HepG2 (cell line): Measurements from ENCODE around the gene PDZD4. TPM values are rescaled to one million over a fixed set of nuclear protein-coding genes. Genes with fewer than 3 reads are reported as not detected.
"Not testable (repeated sequence)": the region's sequence is repeated elsewhere in the genome, so short reads cannot be mapped to it uniquely, and the experiment has no call there.

Experiments
- ATAC-seq: fragments of 200-7000 bp; cut with Tn5 transposase; 3 replicates; pipeline ENCODE4 v1.9.1; 2020; ENCODE audit warnings: mild to moderate bottlenecking, moderate library complexity
- BruUV-seq: library from RNA; stranded (reverse); fragments of 400-500 nt; replicated peaks from 2 replicates; lab custom pipeline; 2021; lab: Mats Ljungman, UMichigan
- CTCF ChIA-PET: fragments of 300-600 bp; formaldehyde crosslinking; extraction: SDS; loops from one replicate; lab custom pipeline; 2021; ENCODE audit warnings: low total read pairs, inconsistent platforms, low intra/inter-chr PET ratio; lab: Yijun Ruan, JAX
- POLR2A ChIA-PET: fragments of 350-600 bp; sonication (Branson Sonifier 250); formaldehyde crosslinking; loops from one replicate; lab custom pipeline; 2020; ENCODE audit warnings: antibody characterized with exemption, inconsistent platforms; lab: Yijun Ruan, JAX
- DNase-seq: peaks from one replicate; pipeline ENCODE4 v3.0.0-alpha.2; 2015; ENCODE audit warnings: low spot score
- FAIRE-seq: peaks from 3 replicates; lab custom pipeline; 2011; peaks lifted over from hg19 to GRCh38; lab: Jason Lieb, UNC
- H2AFZ ChIP-seq: one replicate; pipeline ENCODE4 v1.6.1; 2011; ENCODE audit warnings: low read length, inconsistent platforms
- H3K27ac ChIP-seq: fragments of 300-600 bp; 3 replicates; pipeline ENCODE4 v1.8.0; 2011; ENCODE audit warnings: mixed run types, mild to moderate bottlenecking, mixed read lengths, low read length, inconsistent platforms; ENCODE audit not compliant: insufficient read depth; ENCODE audit errors: extremely low read length
- H3K27me3 ChIP-seq, 2 experiments: fragments of 200-600 bp in 1 of 2; 2 replicates in 1 of 2; 3 replicates in 1 of 2; pipeline versions ENCODE4 v1.6.0 to v1.8.0; 2011; ENCODE audit warnings: low read length in 2 of 2, mild to moderate bottlenecking in 2 of 2, moderate library complexity in 2 of 2, inconsistent platforms in 1 of 2; ENCODE audit not compliant: insufficient read depth in 2 of 2, control insufficient read depth in 1 of 2
- H3K36me3 ChIP-seq, 2 experiments: fragments of 200-600 bp in 1 of 2; replicated peaks in 1 of 2; 2 replicates in 1 of 2; 3 replicates in 1 of 2; pipeline versions ENCODE4 v1.5.1 to v1.8.0; 2011; ENCODE audit warnings: low read length in 2 of 2, inconsistent platforms in 1 of 2; ENCODE audit not compliant: insufficient read depth in 2 of 2, control insufficient read depth in 1 of 2
- H3K4me1 ChIP-seq: 2 replicates; pipeline ENCODE4 v1.5.1; 2012; ENCODE audit warnings: low read length, inconsistent platforms; ENCODE audit not compliant: insufficient read depth
- H3K4me2 ChIP-seq: 2 replicates; pipeline ENCODE4 v1.6.0; 2011; ENCODE audit warnings: low read depth, low read length, inconsistent platforms
- H3K4me3 ChIP-seq, 3 experiments: fragments of 200-600 bp in 1 of 3; sonication (generic), shearing (Covaris generic) in 1 of 3; replicated peaks in 1 of 3; 2 replicates each; pipeline ENCODE4 v1.5.1; 2011 to 2016; ENCODE audit warnings: low read length in 3 of 3, inconsistent platforms in 2 of 3, low read depth in 2 of 3, mild to moderate bottlenecking in 2 of 3, control low read depth in 1 of 3, mixed read lengths in 1 of 3; ENCODE audit not compliant: insufficient read depth in 1 of 3
- H3K79me2 ChIP-seq: one replicate; pipeline ENCODE4 v1.6.1; 2011; ENCODE audit warnings: low read length, inconsistent platforms; ENCODE audit not compliant: insufficient read depth
- H3K9ac ChIP-seq: 2 replicates; pipeline ENCODE4 v1.6.0; 2011; ENCODE audit warnings: mild to moderate bottlenecking, low read depth, low read length, inconsistent platforms; ENCODE audit not compliant: insufficient read depth
- H3K9me3 ChIP-seq: 2 replicates; pipeline ENCODE4 v1.5.1; 2012; ENCODE audit warnings: mild to moderate bottlenecking, low read length
- H4K20me1 ChIP-seq: 2 replicates; pipeline ENCODE4 v1.6.0; 2011; ENCODE audit warnings: inconsistent platforms, mild to moderate bottlenecking, low read length, moderate library complexity; ENCODE audit not compliant: insufficient read depth
- FOXJ3 ChIP-seq: sonication (generic); formaldehyde crosslinking; IDR thresholded peaks from 2 replicates; pipeline ENCODE4 v1.4.0; 2020; ENCODE audit warnings: missing genetic modification reagents, mild to moderate bottlenecking, borderline replicate concordance
- HNRNPLL ChIP-seq: fragments of 200-400 bp; formaldehyde crosslinking; IDR thresholded peaks from 2 replicates; pipeline ENCODE4 v1.6.1; 2017; ENCODE audit warnings: mild to moderate bottlenecking, low read depth, low read length; ENCODE audit not compliant: poor library complexity, severe bottlenecking
- KLF16 ChIP-seq, 2 experiments: sonication (generic) in 1 of 2; formaldehyde crosslinking in 1 of 2; IDR thresholded peaks; 2 replicates each; pipeline versions ENCODE4 v1.6.1 to v1.8.0; 2016 to 2023; ENCODE audit warnings: missing genetic modification reagents in 2 of 2, missing compliant biosample characterization in 1 of 2
- MZF1 ChIP-seq: sonication (generic); formaldehyde crosslinking; IDR thresholded peaks from 2 replicates; pipeline ENCODE4 v1.8.1; 2023; ENCODE audit warnings: mild to moderate bottlenecking, missing genetic modification reagents, borderline replicate concordance
- NFKB2 ChIP-seq: sonication (generic); formaldehyde crosslinking; IDR thresholded peaks from 2 replicates; pipeline ENCODE4 v1.4.0; 2020; ENCODE audit warnings: missing genetic modification reagents, borderline replicate concordance
- WGBS: methylation state at CpG from one replicate; pipeline ENCODE4 v1.1.6; 2017; ENCODE audit warnings: low lambda C conversion rate; 5-methylcytosine and 5-hydroxymethylcytosine counted together
- in situ Hi-C: cut with HindIII; loops from 2 replicates; pipeline ENCODE4 v1.10.0; 2017; ENCODE audit warnings: low pct_unique_long_range_greater_than_20kb; ENCODE audit not compliant: extremely low pct_ligation_motif_present
- intact Hi-C: fragments of 100-400 bp; cut with micrococcal nuclease; formaldehyde crosslinking; loops from one replicate; pipeline ENCODE4 v1.10.0; 2022; ENCODE audit not compliant: unreplicated experiment
- polyA plus RNA-seq, 8 experiments: library from polyadenylated mRNA; depleted of rRNA in 3 of 8; stranded (reverse) in 7 of 8; unstranded in 1 of 8; fragments of >200 nt; fragmentation: Illumina TruSeq in 4 of 8; extraction: Trizol in 4 of 8; gene quantifications; 2 replicates each; pipeline versions ENCODE4 v1.2.1 to v1.2.3, GENCODE V29; 2011 to 2016; ENCODE audit warnings: low read depth in 4 of 8, missing spikeins in 1 of 8, mixed read lengths in 1 of 8; ENCODE audit not compliant: insufficient read depth in 1 of 8
- total RNA-seq, 5 experiments: library from RNA; depleted of rRNA; stranded (reverse); fragments of >200 nt; fragmentation: Illumina TruSeq; extraction: Trizol; gene quantifications; 2 replicates each; pipeline ENCODE4 v1.2.3, GENCODE V29; 2016; ENCODE audit warnings: low read depth in 1 of 5
- TF ChIP-seq, protein P1 (sequence below): sonication (generic); formaldehyde crosslinking; IDR thresholded peaks from 2 replicates; pipeline ENCODE4 v1.4.0; 2020; ENCODE audit warnings: mild to moderate bottlenecking, missing genetic modification reagents
- TF ChIP-seq, protein P2 (sequence below): IDR thresholded peaks from 2 replicates; pipeline ENCODE4 v1.6.1; 2018; ENCODE audit warnings: missing genetic modification reagents
- TF ChIP-seq, protein P3 (sequence below): sonication (generic); formaldehyde crosslinking; IDR thresholded peaks from 2 replicates; pipeline ENCODE4 v1.5.1; 2020; ENCODE audit warnings: mild to moderate bottlenecking, missing genetic modification reagents, moderate library complexity

Gene PDZD4
- total and polyA plus RNA-seq, 2 of the 13 experiments (the other 11 are each of a cell fraction or from before 2014, with no cell fraction given): not detected

DNA sequence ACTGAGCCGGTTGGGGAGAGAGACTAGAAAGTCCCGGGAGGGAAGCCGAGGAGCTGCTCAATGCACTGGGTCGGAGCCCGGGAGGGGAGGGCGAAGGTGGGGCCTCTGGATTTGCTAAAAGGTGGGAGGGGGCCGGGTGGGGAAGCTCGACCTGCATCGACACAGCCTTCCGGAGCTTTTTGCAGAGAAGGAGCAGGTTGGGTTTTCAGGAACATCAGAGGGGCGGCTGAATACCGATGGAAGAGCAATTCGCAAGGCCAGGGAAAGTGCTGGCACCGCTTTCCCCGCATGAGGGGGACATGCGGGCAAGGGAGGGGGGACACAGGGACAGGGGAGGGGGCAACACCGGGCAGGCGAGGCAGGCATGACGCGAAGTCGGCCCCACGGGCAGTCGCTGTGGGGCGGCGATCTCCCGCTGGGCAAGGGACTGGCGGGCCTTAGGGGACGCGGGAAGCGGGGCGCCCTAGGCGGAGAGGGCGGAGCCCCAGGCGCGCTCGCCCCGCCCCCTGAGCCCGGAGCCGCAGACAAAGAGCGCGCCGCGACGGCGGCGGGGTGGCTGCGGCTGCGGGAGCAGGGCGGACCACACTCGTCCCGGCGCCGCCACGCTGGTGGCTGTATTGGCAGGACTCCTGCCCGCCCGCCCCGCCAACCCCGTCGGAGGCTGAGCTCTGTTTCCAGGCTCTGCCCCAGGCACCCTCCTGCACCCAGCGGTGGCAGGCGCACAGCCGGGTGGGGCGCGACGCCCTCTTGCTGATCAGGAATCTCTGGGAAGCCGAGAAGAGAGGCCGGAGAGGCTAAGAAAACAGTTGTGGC, 11.6 kb downstream of the PDZD4 start (continued):
- TF ChIP-seq, protein P1, sequence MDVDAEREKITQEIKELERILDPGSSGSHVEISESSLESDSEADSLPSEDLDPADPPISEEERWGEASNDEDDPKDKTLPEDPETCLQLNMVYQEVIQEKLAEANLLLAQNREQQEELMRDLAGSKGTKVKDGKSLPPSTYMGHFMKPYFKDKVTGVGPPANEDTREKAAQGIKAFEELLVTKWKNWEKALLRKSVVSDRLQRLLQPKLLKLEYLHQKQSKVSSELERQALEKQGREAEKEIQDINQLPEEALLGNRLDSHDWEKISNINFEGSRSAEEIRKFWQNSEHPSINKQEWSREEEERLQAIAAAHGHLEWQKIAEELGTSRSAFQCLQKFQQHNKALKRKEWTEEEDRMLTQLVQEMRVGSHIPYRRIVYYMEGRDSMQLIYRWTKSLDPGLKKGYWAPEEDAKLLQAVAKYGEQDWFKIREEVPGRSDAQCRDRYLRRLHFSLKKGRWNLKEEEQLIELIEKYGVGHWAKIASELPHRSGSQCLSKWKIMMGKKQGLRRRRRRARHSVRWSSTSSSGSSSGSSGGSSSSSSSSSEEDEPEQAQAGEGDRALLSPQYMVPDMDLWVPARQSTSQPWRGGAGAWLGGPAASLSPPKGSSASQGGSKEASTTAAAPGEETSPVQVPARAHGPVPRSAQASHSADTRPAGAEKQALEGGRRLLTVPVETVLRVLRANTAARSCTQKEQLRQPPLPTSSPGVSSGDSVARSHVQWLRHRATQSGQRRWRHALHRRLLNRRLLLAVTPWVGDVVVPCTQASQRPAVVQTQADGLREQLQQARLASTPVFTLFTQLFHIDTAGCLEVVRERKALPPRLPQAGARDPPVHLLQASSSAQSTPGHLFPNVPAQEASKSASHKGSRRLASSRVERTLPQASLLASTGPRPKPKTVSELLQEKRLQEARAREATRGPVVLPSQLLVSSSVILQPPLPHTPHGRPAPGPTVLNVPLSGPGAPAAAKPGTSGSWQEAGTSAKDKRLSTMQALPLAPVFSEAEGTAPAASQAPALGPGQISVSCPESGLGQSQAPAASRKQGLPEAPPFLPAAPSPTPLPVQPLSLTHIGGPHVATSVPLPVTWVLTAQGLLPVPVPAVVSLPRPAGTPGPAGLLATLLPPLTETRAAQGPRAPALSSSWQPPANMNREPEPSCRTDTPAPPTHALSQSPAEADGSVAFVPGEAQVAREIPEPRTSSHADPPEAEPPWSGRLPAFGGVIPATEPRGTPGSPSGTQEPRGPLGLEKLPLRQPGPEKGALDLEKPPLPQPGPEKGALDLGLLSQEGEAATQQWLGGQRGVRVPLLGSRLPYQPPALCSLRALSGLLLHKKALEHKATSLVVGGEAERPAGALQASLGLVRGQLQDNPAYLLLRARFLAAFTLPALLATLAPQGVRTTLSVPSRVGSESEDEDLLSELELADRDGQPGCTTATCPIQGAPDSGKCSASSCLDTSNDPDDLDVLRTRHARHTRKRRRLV (CRISPR knock-in tag): no peak
- TF ChIP-seq, protein P2, sequence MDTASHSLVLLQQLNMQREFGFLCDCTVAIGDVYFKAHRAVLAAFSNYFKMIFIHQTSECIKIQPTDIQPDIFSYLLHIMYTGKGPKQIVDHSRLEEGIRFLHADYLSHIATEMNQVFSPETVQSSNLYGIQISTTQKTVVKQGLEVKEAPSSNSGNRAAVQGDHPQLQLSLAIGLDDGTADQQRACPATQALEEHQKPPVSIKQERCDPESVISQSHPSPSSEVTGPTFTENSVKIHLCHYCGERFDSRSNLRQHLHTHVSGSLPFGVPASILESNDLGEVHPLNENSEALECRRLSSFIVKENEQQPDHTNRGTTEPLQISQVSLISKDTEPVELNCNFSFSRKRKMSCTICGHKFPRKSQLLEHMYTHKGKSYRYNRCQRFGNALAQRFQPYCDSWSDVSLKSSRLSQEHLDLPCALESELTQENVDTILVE (CRISPR knock-in tag): no peak
- TF ChIP-seq FOXJ3: no peak
- TF ChIP-seq, protein P3, sequence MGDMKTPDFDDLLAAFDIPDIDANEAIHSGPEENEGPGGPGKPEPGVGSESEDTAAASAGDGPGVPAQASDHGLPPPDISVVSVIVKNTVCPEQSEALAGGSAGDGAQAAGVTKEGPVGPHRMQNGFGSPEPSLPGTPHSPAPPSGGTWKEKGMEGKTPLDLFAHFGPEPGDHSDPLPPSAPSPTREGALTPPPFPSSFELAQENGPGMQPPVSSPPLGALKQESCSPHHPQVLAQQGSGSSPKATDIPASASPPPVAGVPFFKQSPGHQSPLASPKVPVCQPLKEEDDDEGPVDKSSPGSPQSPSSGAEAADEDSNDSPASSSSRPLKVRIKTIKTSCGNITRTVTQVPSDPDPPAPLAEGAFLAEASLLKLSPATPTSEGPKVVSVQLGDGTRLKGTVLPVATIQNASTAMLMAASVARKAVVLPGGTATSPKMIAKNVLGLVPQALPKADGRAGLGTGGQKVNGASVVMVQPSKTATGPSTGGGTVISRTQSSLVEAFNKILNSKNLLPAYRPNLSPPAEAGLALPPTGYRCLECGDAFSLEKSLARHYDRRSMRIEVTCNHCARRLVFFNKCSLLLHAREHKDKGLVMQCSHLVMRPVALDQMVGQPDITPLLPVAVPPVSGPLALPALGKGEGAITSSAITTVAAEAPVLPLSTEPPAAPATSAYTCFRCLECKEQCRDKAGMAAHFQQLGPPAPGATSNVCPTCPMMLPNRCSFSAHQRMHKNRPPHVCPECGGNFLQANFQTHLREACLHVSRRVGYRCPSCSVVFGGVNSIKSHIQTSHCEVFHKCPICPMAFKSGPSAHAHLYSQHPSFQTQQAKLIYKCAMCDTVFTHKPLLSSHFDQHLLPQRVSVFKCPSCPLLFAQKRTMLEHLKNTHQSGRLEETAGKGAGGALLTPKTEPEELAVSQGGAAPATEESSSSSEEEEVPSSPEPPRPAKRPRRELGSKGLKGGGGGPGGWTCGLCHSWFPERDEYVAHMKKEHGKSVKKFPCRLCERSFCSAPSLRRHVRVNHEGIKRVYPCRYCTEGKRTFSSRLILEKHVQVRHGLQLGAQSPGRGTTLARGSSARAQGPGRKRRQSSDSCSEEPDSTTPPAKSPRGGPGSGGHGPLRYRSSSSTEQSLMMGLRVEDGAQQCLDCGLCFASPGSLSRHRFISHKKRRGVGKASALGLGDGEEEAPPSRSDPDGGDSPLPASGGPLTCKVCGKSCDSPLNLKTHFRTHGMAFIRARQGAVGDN (CRISPR knock-in tag): peak; percentile 50
- no peak for TF ChIP-seq MZF1 (CRISPR knock-in tag)
- no peak for TF ChIP-seq NFKB2 (CRISPR knock-in tag)
- TF ChIP-seq KLF16 (CRISPR knock-in tag; IDR thresholded peaks at IDR 0.05): no peak
- TF ChIP-seq HNRNPLL: peak; percentile 58

DNA sequence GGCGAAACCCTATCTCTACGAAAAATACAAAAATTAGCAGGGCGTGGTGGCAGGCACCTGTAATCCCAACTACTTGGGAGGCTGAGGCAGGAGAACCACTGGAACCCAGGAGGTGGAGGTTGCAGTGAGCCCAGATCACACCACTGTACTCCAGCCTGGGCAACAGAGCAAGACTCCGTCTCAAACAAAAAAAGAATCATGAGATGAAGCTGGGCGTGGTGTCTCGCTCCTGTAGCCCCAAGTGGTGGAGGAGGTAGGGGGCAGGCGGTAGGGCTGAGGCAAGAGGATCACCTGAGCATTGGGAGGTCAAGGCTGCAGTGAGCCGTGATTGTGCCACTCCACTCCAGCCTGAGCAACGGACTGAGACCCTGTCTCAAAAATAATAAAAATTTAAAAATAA, 12.3 kb downstream of the PDZD4 start:
- H2AFZ ChIP-seq, H3K4me3 ChIP-seq, H3K4me1 ChIP-seq, FAIRE-seq, intact Hi-C loops, H3K9me3 ChIP-seq, H3K27ac ChIP-seq, H3K4me2 ChIP-seq, in situ Hi-C loops, CTCF ChIA-PET, H3K9ac ChIP-seq, BruUV-seq, H3K79me2 ChIP-seq, H4K20me1 ChIP-seq, H3K36me3 ChIP-seq, POLR2A ChIA-PET, ATAC-seq, DNase-seq: not testable (repeated sequence)
- 10% methylated on average over 6 of the region's 9 CpGs for WGBS
- peaks cover 3 to 20% of the 10 kb centered on the region in 2 experiments; a peak in 4 of 5 replicates for H3K27me3 ChIP-seq
